A549 (cell line): ENCODE results near the gene OSGIN1. TPM values are rescaled to one million over a fixed set of nuclear protein-coding genes. Genes with fewer than 3 reads are reported as not detected.

ENCODE experiments used
- ATAC-seq, 2 experiments: fragments of 200-7000 bp in 1 of 2; fragments of >200 bp in 1 of 2; cut with Nextera tagmentation in 1 of 2; cut with Tn5 transposase in 1 of 2; 3 replicates each; pipeline versions ENCODE4 v1.8.0 to v1.9.1; 2018 to 2020; ENCODE audit warnings: mild to moderate bottlenecking in 1 of 2, moderate library complexity in 1 of 2
- CTCF ChIA-PET: fragments of 300-600 bp; sonication (Branson Sonifier 250); formaldehyde crosslinking; extraction: SDS; loops from one replicate; lab custom pipeline; 2021; ENCODE audit warnings: antibody characterized with exemption, inconsistent platforms; lab: Yijun Ruan, JAX
- POLR2A ChIA-PET: fragments of 350-600 bp; formaldehyde crosslinking; extraction: SDS; loops from one replicate; lab custom pipeline; 2021; ENCODE audit warnings: antibody characterized with exemption, inconsistent platforms; lab: Yijun Ruan, JAX
- DNase-seq, 2 experiments: peaks; one replicate each; pipeline versions ENCODE4 v3.0.0 to v3.0.0-alpha.2; 2011 to 2016; ENCODE audit warnings: low read depth in 1 of 2, low spot score in 1 of 2
- FAIRE-seq: peaks from 2 replicates; lab custom pipeline; 2011; peaks lifted over from hg19 to GRCh38; lab: Jason Lieb, UNC
- H3K27ac ChIP-seq, 2 experiments: fragments of >200 bp; sonication (Bioruptor Twin); formaldehyde crosslinking; 3 replicates each; pipeline ENCODE4 v1.5.1; 2016 to 2017
- H3K4me1 ChIP-seq: fragments of >200 bp; sonication (Bioruptor Twin); formaldehyde crosslinking; 3 replicates; pipeline ENCODE4 v1.6.1; 2016
- H3K4me2 ChIP-seq: fragments of >200 bp; sonication (Bioruptor Twin); formaldehyde crosslinking; 3 replicates; pipeline ENCODE4 v1.6.1; 2016
- H3K4me3 ChIP-seq: fragments of >200 bp; sonication (Bioruptor Twin); formaldehyde crosslinking; 3 replicates; pipeline ENCODE4 v1.5.1; 2016
- H3K9me3 ChIP-seq: fragments of >200 bp; sonication (Bioruptor Twin); formaldehyde crosslinking; 3 replicates; pipeline ENCODE4 v1.6.1; 2016
- BCL3 ChIP-seq: fragments of >200 bp; sonication (Bioruptor Twin); formaldehyde crosslinking; IDR thresholded peaks from 3 replicates; pipeline ENCODE4 v1.6.1; 2016
- E2F6 ChIP-seq: IDR thresholded peaks from 2 replicates; pipeline ENCODE4 v1.6.1; 2012; ENCODE audit warnings: low read depth, borderline replicate concordance
- EHF ChIP-seq: fragments of 250-450 bp; sonication (Bioruptor Pico); IDR thresholded peaks from 2 replicates; pipeline ENCODE4 v1.5.0; 2020; ENCODE audit warnings: mild to moderate bottlenecking
- ELK1 ChIP-seq: fragments of 150-350 bp; IDR thresholded peaks from 2 replicates; pipeline ENCODE4 v1.6.1; 2014; ENCODE audit warnings: low read depth, mild to moderate bottlenecking, low read length
- FOSB ChIP-seq: fragments of 250-450 bp; sonication (Bioruptor Pico); IDR thresholded peaks from 2 replicates; pipeline ENCODE4 v1.5.0; 2020; ENCODE audit warnings: mild to moderate bottlenecking, moderate library complexity
- FOSL2 ChIP-seq, 2 experiments: fragments of 450-650 bp in 1 of 2; fragments of >200 bp in 1 of 2; sonication (Bioruptor Twin) in 1 of 2; formaldehyde crosslinking; IDR thresholded peaks; 2 replicates each; pipeline versions ENCODE4 v1.5.0 to v1.6.1; 2016 to 2020; ENCODE audit warnings: mild to moderate bottlenecking in 1 of 2, moderate library complexity in 1 of 2
- FOXS1 ChIP-seq: fragments of 250-450 bp; sonication (Bioruptor Pico); IDR thresholded peaks from 2 replicates; pipeline ENCODE4 v1.5.0; 2020; ENCODE audit warnings: mild to moderate bottlenecking, moderate library complexity
- GATA3 ChIP-seq: IDR thresholded peaks from 2 replicates; pipeline ENCODE4 v1.6.1; 2012; ENCODE audit warnings: borderline replicate concordance
- HDAC2 ChIP-seq: fragments of 200-600 bp; sonication (generic); IDR thresholded peaks from 2 replicates; pipeline ENCODE4 v1.6.1; 2016
- HEYL ChIP-seq: fragments of 250-450 bp; sonication (Bioruptor Pico); IDR thresholded peaks from 2 replicates; pipeline ENCODE4 v1.8.0; 2021; ENCODE audit warnings: mild to moderate bottlenecking, moderate library complexity
- HMGXB4 ChIP-seq: fragments of 250-450 bp; sonication (Bioruptor Pico); IDR thresholded peaks from 2 replicates; pipeline ENCODE4 v1.5.0; 2021; ENCODE audit warnings: mild to moderate bottlenecking, moderate library complexity, borderline replicate concordance
- HOXA7 ChIP-seq: fragments of 250-450 bp; sonication (Bioruptor Pico); IDR thresholded peaks from 2 replicates; pipeline ENCODE4 v1.5.0; 2020; ENCODE audit warnings: mild to moderate bottlenecking, moderate library complexity
- JUN ChIP-seq, 2 experiments: fragments of >200 bp; sonication (Bioruptor Twin); formaldehyde crosslinking; IDR thresholded peaks; 2 replicates in 1 of 2; 3 replicates in 1 of 2; pipeline ENCODE4 v1.6.1; 2016 to 2017
- KDM1A ChIP-seq: fragments of 200-600 bp; sonication (generic); IDR thresholded peaks from 2 replicates; pipeline ENCODE4 v1.6.1; 2016; ENCODE audit warnings: low read depth, mild to moderate bottlenecking
- MAFK ChIP-seq: fragments of 450-650 bp; IDR thresholded peaks from 2 replicates; pipeline ENCODE4 v1.6.1; 2014; ENCODE audit not compliant: partially characterized antibody
- MAZ ChIP-seq: fragments of 150-350 bp; IDR thresholded peaks from 2 replicates; pipeline ENCODE4 v1.6.1; 2014; ENCODE audit warnings: antibody characterized with exemption, low read depth, low read length, borderline replicate concordance
- MYC ChIP-seq: IDR thresholded peaks from 2 replicates; pipeline ENCODE4 v1.6.1; 2012; ENCODE audit warnings: mild to moderate bottlenecking, inconsistent platforms, low read length, improper control_type of control experiment, borderline replicate concordance
- NPAS2 ChIP-seq: fragments of 250-450 bp; sonication (Bioruptor Pico); IDR thresholded peaks from 2 replicates; pipeline ENCODE4 v1.8.0; 2022; ENCODE audit warnings: mild to moderate bottlenecking, moderate library complexity, borderline replicate concordance
- NR3C1 ChIP-seq: fragments of >200 bp; sonication (Bioruptor Twin); formaldehyde crosslinking; IDR thresholded peaks from 3 replicates; pipeline ENCODE4 v1.6.1; 2017
- PHF8 ChIP-seq: fragments of 200-600 bp; sonication (generic); IDR thresholded peaks from 2 replicates; pipeline ENCODE4 v1.6.1; 2016; ENCODE audit warnings: low read depth, mild to moderate bottlenecking, antibody characterized with exemption, moderate library complexity, borderline replicate concordance
- RCOR1 ChIP-seq: fragments of 150-350 bp; IDR thresholded peaks from 2 replicates; pipeline ENCODE4 v1.6.1; 2014; ENCODE audit warnings: antibody characterized with exemption, low read length, low read depth
- REST ChIP-seq: fragments of 200-600 bp; sonication (generic); IDR thresholded peaks from 2 replicates; pipeline ENCODE4 v1.6.1; 2016; ENCODE audit warnings: antibody characterized with exemption, mild to moderate bottlenecking, moderate library complexity
- RFX5 ChIP-seq: fragments of 450-650 bp; IDR thresholded peaks from 2 replicates; pipeline ENCODE4 v1.7.1; 2014; ENCODE audit warnings: antibody characterized with exemption, mild to moderate bottlenecking, moderate library complexity
- SMC3 ChIP-seq: fragments of >200 bp; sonication (Bioruptor Twin); formaldehyde crosslinking; IDR thresholded peaks from 3 replicates; pipeline ENCODE4 v1.6.1; 2018; ENCODE audit warnings: inconsistent platforms
- SREBF2 ChIP-seq: fragments of 450-650 bp; IDR thresholded peaks from 2 replicates; pipeline ENCODE4 v1.6.1; 2014; ENCODE audit warnings: mild to moderate bottlenecking, moderate library complexity
- ZC3H11A ChIP-seq: fragments of 450-650 bp; IDR thresholded peaks from 2 replicates; pipeline ENCODE4 v1.6.1; 2014; ENCODE audit warnings: antibody characterized with exemption, mild to moderate bottlenecking
- ZSCAN20 ChIP-seq: fragments of 250-450 bp; sonication (Bioruptor Pico); IDR thresholded peaks from 2 replicates; pipeline ENCODE4 v1.8.0; 2022; ENCODE audit warnings: mild to moderate bottlenecking, moderate library complexity
- WGBS: methylation state at CpG from one replicate; pipeline ENCODE4 v1.1.6; 2017; ENCODE audit errors: missing lambda C conversion rate; 5-methylcytosine and 5-hydroxymethylcytosine counted together
- polyA plus RNA-seq, 4 experiments: library from polyadenylated mRNA; depleted of rRNA in 3 of 4; stranded (reverse); fragments of >200 nt; fragmentation: RNase III in 1 of 4; extraction: RNeasy Plus Mini Kit Qiagen cat#74134 plus additional on column Dnase treatment in 1 of 4; gene quantifications; 2 replicates in 3 of 4; 3 replicates in 1 of 4; pipeline ENCODE4 v1.2.3, GENCODE V29; 2011 to 2017

OSGIN1 gene
- polyA plus RNA-seq, 2 of the 4 experiments (the other 2 are of a cell fraction) = 25.9 to 37.6 TPM

- Histone ChIP-seq H3K27ac (no peak overlapping the region), H3K9me3 (no peaks in the 10 kb centered on the region), H3K4me3 (no peak overlapping the region)
- 90% methylated on average over 10 of the region's 10 CpGs for WGBS
- TF ChIP-seq PHF8 = no peak
- no peak for TF ChIP-seq E2F6
- TF ChIP-seq ELK1 = no peak
- no peak for TF ChIP-seq MYC
- TF ChIP-seq ZC3H11A = no peak
- TF ChIP-seq HEYL (CRISPR knock-in tag) = no peak
- TF ChIP-seq SMC3 = no peak
- no peak for TF ChIP-seq NPAS2 (CRISPR knock-in tag)
- TF ChIP-seq BCL3 = no peak
- no peak for TF ChIP-seq KDM1A
- no peak for TF ChIP-seq HOXA7 (CRISPR knock-in tag)
- no peak for TF ChIP-seq SREBF2
- no peak for TF ChIP-seq FOXS1 (CRISPR knock-in tag)
- no peak for TF ChIP-seq REST
- TF ChIP-seq RFX5 = no peak
- TF ChIP-seq FOSL2 (IDR thresholded peaks at IDR 0.05) = no peak
- TF ChIP-seq FOSL2 (CRISPR knock-in tag; IDR thresholded peaks at IDR 0.05) = no peak
- TF ChIP-seq HDAC2 = no peak
- no peak for TF ChIP-seq MAFK
- TF ChIP-seq MAZ = no peak
- TF ChIP-seq JUN (IDR thresholded peaks at IDR 0.05) = no peak
- TF ChIP-seq, all 56 proteins: peak for 0
- Histone ChIP-seq H3K4me1 (peaks cover 3% of the 10 kb centered on the region; the same call in 1 of the 3 replicates), H3K4me2 (no peak overlapping the region)
- ChIA-PET CTCF (interaction anchor here (0.7 to 2.4 kb wide), 7 partner anchors 8 to 243 kb away, joined by 3 to 15 read pairs (median 3); partner anchors contain the start of gene TAF1C), POLR2A (no interaction called here)
- DNase-seq (no peak), FAIRE-seq (no peak), ATAC-seq (no peak; a peak in 1 of 6 replicates)
Measured at GRCh38 chr16:83943516-83944050, 9.5 kb upstream of the OSGIN1 start.

GRCh38 chr16:83945587-83945986 lies 7.5 kb upstream of the OSGIN1 start:
- POLR2A ChIA-PET = no interaction called here
- CTCF ChIA-PET = interaction anchor here (1.2 to 2.8 kb wide), 3 partner anchors 11 to 120 kb away, joined by 3 to 10 read pairs (median 9); no protein-coding TSS in a partner anchor

More at GRCh38 chr16:83945587-83945986, 7.5 kb upstream of the OSGIN1 start:
- ATAC-seq (no peak), DNase-seq (no peak), FAIRE-seq (no peak)
- 91% methylated on average over 10 of the region's 10 CpGs for WGBS
- Histone ChIP-seq H3K27ac (no peak overlapping the region), H3K9me3 (no peaks in the 10 kb centered on the region), H3K4me2 (no peak overlapping the region), H3K4me3 (no peak overlapping the region), H3K4me1 (peaks cover 3% of the 10 kb centered on the region; the same call in 1 of the 3 replicates)
- no peak for TF ChIP-seq ZC3H11A
- TF ChIP-seq EHF (CRISPR knock-in tag) = no peak
- TF ChIP-seq HMGXB4 (CRISPR knock-in tag) = no peak
- TF ChIP-seq FOSB (CRISPR knock-in tag) = no peak
- no peak for TF ChIP-seq ZSCAN20 (CRISPR knock-in tag)
- TF ChIP-seq FOSL2 (IDR thresholded peaks at IDR 0.05) = no peak
- TF ChIP-seq FOSL2 (CRISPR knock-in tag; IDR thresholded peaks at IDR 0.05) = no peak
- no peak for TF ChIP-seq NR3C1
- TF ChIP-seq GATA3 = no peak
- TF ChIP-seq RCOR1 = no peak
